ENCODE measurements around the gene ORC1. TPM values are rescaled to one million over a fixed set of nuclear protein-coding genes. Genes with fewer than 3 reads are reported as not detected.

The ORC1 gene
- total and polyA plus RNA-seq, 2 experiments from 2014 or later, result 15.1 to 55.0 TPM

DNA sequence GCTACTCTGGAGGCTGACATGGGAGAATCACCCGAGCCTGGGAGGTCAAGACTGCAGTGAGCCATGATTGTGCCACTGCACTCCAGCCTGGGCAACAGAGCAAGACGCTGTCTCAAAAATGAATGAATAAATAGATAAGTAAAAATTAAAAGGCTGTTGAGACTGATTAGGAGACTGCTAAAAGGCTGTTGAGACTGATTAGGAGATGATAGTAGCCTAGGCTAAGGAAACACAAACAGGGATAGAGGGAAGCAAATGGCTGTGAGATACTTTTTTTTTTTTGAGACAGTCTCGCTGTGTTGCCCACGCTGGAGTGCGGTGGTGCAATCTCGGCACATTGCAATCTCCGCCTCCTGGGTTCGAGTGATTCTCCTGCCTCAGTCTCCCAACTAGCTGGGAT, 28.6 kb upstream of the ORC1 start (continued):
- TF ChIP-seq, protein P1, sequence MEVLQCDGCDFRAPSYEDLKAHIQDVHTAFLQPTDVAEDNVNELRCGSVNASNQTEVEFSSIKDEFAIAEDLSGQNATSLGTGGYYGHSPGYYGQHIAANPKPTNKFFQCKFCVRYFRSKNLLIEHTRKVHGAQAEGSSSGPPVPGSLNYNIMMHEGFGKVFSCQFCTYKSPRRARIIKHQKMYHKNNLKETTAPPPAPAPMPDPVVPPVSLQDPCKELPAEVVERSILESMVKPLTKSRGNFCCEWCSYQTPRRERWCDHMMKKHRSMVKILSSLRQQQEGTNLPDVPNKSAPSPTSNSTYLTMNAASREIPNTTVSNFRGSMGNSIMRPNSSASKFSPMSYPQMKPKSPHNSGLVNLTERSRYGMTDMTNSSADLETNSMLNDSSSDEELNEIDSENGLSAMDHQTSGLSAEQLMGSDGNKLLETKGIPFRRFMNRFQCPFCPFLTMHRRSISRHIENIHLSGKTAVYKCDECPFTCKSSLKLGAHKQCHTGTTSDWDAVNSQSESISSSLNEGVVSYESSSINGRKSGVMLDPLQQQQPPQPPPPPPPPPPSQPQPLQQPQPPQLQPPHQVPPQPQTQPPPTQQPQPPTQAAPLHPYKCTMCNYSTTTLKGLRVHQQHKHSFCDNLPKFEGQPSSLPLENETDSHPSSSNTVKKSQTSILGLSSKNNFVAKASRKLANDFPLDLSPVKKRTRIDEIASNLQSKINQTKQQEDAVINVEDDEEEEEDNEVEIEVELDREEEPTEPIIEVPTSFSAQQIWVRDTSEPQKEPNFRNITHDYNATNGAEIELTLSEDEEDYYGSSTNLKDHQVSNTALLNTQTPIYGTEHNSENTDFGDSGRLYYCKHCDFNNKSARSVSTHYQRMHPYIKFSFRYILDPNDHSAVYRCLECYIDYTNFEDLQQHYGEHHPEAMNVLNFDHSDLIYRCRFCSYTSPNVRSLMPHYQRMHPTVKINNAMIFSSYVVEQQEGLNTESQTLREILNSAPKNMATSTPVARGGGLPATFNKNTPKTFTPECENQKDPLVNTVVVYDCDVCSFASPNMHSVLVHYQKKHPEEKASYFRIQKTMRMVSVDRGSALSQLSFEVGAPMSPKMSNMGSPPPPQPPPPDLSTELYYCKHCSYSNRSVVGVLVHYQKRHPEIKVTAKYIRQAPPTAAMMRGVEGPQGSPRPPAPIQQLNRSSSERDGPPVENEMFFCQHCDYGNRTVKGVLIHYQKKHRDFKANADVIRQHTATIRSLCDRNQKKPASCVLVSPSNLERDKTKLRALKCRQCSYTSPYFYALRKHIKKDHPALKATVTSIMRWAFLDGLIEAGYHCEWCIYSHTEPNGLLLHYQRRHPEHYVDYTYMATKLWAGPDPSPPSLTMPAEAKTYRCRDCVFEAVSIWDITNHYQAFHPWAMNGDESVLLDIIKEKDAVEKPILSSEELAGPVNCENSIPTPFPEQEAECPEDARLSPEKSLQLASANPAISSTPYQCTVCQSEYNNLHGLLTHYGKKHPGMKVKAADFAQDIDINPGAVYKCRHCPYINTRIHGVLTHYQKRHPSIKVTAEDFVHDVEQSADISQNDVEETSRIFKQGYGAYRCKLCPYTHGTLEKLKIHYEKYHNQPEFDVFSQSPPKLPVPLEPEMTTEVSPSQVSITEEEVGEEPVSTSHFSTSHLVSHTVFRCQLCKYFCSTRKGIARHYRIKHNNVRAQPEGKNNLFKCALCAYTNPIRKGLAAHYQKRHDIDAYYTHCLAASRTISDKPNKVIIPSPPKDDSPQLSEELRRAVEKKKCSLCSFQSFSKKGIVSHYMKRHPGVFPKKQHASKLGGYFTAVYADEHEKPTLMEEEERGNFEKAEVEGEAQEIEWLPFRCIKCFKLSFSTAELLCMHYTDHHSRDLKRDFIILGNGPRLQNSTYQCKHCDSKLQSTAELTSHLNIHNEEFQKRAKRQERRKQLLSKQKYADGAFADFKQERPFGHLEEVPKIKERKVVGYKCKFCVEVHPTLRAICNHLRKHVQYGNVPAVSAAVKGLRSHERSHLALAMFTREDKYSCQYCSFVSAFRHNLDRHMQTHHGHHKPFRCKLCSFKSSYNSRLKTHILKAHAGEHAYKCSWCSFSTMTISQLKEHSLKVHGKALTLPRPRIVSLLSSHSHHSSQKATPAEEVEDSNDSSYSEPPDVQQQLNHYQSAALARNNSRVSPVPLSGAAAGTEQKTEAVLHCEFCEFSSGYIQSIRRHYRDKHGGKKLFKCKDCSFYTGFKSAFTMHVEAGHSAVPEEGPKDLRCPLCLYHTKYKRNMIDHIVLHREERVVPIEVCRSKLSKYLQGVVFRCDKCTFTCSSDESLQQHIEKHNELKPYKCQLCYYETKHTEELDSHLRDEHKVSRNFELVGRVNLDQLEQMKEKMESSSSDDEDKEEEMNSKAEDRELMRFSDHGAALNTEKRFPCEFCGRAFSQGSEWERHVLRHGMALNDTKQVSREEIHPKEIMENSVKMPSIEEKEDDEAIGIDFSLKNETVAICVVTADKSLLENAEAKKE (CRISPR knock-in tag; IDR thresholded peaks at IDR 0.05), result no peak
- no peak for TF ChIP-seq EZH2 (IDR thresholded peaks at IDR 0.05; ENCODE audit: low read depth, unreplicated experiment)

DNA sequence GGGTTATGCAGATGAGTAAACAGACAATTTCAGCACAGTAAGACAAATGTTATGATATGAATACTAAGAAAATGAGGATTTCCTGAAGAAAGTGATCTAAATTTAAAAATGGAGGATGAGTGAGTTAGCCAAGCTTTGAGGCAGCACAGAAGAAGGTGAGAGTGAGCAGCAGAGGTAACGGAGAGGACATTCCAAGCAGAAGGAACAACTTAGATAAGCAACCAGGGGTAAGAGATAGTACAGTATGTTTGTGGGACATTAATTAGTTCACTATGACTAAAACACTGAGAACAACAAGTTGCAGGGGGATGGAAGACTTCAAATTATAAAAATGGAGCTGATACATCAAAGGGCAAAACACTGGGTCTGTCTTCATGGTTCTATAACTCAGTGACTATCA, 22.9 kb upstream of the ORC1 start:
- H3K4me1 ChIP-seq (ENCODE audit: insufficient read depth), result 0 out of 2 replicates have a peak, but pooled peaks cover 9% of the 10 kb centered on the region
- Mint-ChIP-seq H3K27ac (no peak overlapping the region; the same call in 1 of the 2 replicates), H3K27me3 (ENCODE audit: insufficient read depth, low read depth, poor library complexity) (peaks cover 2% of the 10 kb centered on the region), H3K4me1 (peaks cover 7% of the 10 kb centered on the region; the same call in 2 of the 3 replicates), H3K4me3 (no peak overlapping the region), H3K36me3 (ENCODE audit: low read depth) (peaks cover 24% of the 10 kb centered on the region), H3K9me3 (no peaks in the 10 kb centered on the region)
- no peak overlapping the region for H3K4me3 ChIP-seq
- H3K79me2 ChIP-seq (replicated peaks; ENCODE audit: insufficient read depth), result no peaks in the 10 kb centered on the region
- H4K20me1 ChIP-seq (replicated peaks; ENCODE audit: insufficient read depth), result 0 out of 2 replicates have a peak, but pooled peaks cover 2% of the 10 kb centered on the region
- ATAC-seq (no peak), DNase-seq (ENCODE audit: low spot score) (no peak)
- TF ChIP-seq EZH2 (IDR thresholded peaks at IDR 0.05; ENCODE audit: low read depth, unreplicated experiment) (no peak), CREB1 (CRISPR knock-in tag; IDR thresholded peaks at IDR 0.05; ENCODE audit: low read depth) (no peak)
- peaks cover 17% of the 10 kb centered on the region for H3K36me3 ChIP-seq (ENCODE audit: insufficient read depth)
- 0 out of 2 replicates have a peak, but pooled peaks cover 3% of the 10 kb centered on the region for H3F3A ChIP-seq (replicated peaks; ENCODE audit: low read depth)
- H3K27ac ChIP-seq (ENCODE audit: low read depth), result no peak overlapping the region
- no peaks in the 10 kb centered on the region for H3K27me3 ChIP-seq (ENCODE audit: insufficient read depth)
- no peak overlapping the region for H2AFZ ChIP-seq
- no peak overlapping the region for H3K4me2 ChIP-seq
- H3K9me2 ChIP-seq (ENCODE audit: insufficient read depth), result no peaks in the 10 kb centered on the region

Measured in GM23338 (cell line).